C4-2B (cell line): ENCODE results near the gene PP2D1.

Experiments used
- CTCF ChIP-seq: fragments of 450-650 bp; conservative IDR thresholded peaks from 2 replicates; pipeline ENCODE4 v1.5.1; 2017; ENCODE audit warnings: mild to moderate bottlenecking
- ZFX ChIP-seq: fragments of 450-650 bp; IDR thresholded peaks from 2 replicates; pipeline ENCODE4 v1.6.1; 2017

- TF ChIP-seq CTCF (no peak), ZFX (no peak)
These were observed 43.1 kb upstream of the PP2D1 start for GRCh38 chr3:20055020-20055775.
